GM12874 (cell line): ENCODE measurements around the gene ZNF609.

Source experiments
- CTCF ChIP-seq: IDR thresholded peaks from 2 replicates; pipeline ENCODE4 v1.5.1; 2011; ENCODE audit warnings: low read depth, mild to moderate bottlenecking, control low read depth, low read length, moderate library complexity; ENCODE audit not compliant: insufficient read depth

The ZNF609 gene

GRCh38 chr15:64589435-64590084 is 129.2 kb downstream of the ZNF609 start:
- no peak for TF ChIP-seq CTCF

GRCh38 chr15:64596701-64597476 is 136.5 kb downstream of the ZNF609 start:
- no peak for TF ChIP-seq CTCF

GRCh38 chr15:64597477-64597822 is 137.1 kb downstream of the ZNF609 start:
- no peak for TF ChIP-seq CTCF

- TF ChIP-seq CTCF: no peak
Measured at GRCh38 chr15:64599226-64599625, 138.8 kb downstream of the ZNF609 start.

- TF ChIP-seq CTCF: no peak
Measured at GRCh38 chr15:64599716-64600115, 139.3 kb downstream of the ZNF609 start.

- no peak for TF ChIP-seq CTCF
Measured at GRCh38 chr15:64600794-64601193, 140.4 kb downstream of the ZNF609 start.

- TF ChIP-seq CTCF: no peak
Measured at GRCh38 chr15:64604319-64604718, 143.9 kb downstream of the ZNF609 start.
